ENCODE results near the gene NOL12.

Gene NOL12

GRCh38 chr22:37643225-37643847 is 42.8 kb upstream of the NOL12 start (continued):
- TF ChIP-seq ZNF280D (tag by site-specific recombination; IDR thresholded peaks at IDR 0.05): no peak
- no peak for TF ChIP-seq IKZF3 (tag by site-specific recombination; IDR thresholded peaks at IDR 0.05)
- no peak for TF ChIP-seq ZNF776 (tag by site-specific recombination; IDR thresholded peaks at IDR 0.05; ENCODE audit: borderline replicate concordance)
- no peak for TF ChIP-seq BCL6B (tag by site-specific recombination; IDR thresholded peaks at IDR 0.05)
- no peak for TF ChIP-seq SETDB1 (IDR thresholded peaks at IDR 0.05; ENCODE audit: insufficient read length, low read length)
- TF ChIP-seq ZBTB11 (tag by site-specific recombination; conservative IDR thresholded peaks at IDR 0.05; ENCODE audit: low read depth): no peak
- TF ChIP-seq ZNF600 (tag by site-specific recombination; IDR thresholded peaks at IDR 0.05): no peak
- TF ChIP-seq OSR2 (tag by site-specific recombination; IDR thresholded peaks at IDR 0.05): no peak
- TF ChIP-seq ZNF623 (tag by site-specific recombination; IDR thresholded peaks at IDR 0.05): no peak
- peak; percentile 96 for TF ChIP-seq ZNF121 (tag by site-specific recombination; IDR thresholded peaks at IDR 0.05)
- no peak for TF ChIP-seq ZNF175 (tag by site-specific recombination; IDR thresholded peaks at IDR 0.05)
- TF ChIP-seq ZNF211 (tag by site-specific recombination; IDR thresholded peaks at IDR 0.05; ENCODE audit: low read depth): no peak
- TF ChIP-seq ZNF23 (tag by site-specific recombination; IDR thresholded peaks at IDR 0.05; ENCODE audit: borderline replicate concordance): no peak
- no peak for TF ChIP-seq ZNF677 (tag by site-specific recombination; IDR thresholded peaks at IDR 0.05)
- no peak for TF ChIP-seq ZNF544 (tag by site-specific recombination; IDR thresholded peaks at IDR 0.05)
- TF ChIP-seq ZNF138 (tag by site-specific recombination; IDR thresholded peaks at IDR 0.05; ENCODE audit: borderline replicate concordance): no peak
- TF ChIP-seq ZNF426 (tag by site-specific recombination; IDR thresholded peaks at IDR 0.05): no peak
- TF ChIP-seq GLIS1 (tag by site-specific recombination; IDR thresholded peaks at IDR 0.05): no peak
- TF ChIP-seq ZNF658 (tag by site-specific recombination; IDR thresholded peaks at IDR 0.05): no peak
- TF ChIP-seq GLIS2 (tag by site-specific recombination; IDR thresholded peaks at IDR 0.05): peak; percentile 7; the same call in 1 of the 2 replicates
- TF ChIP-seq ZNF223 (tag by site-specific recombination; IDR thresholded peaks at IDR 0.05): no peak
- TF ChIP-seq ZNF654 (tag by site-specific recombination; IDR thresholded peaks at IDR 0.05; ENCODE audit: low read depth): peak; percentile 31
- TF ChIP-seq MYNN (tag by site-specific recombination; IDR thresholded peaks at IDR 0.05; ENCODE audit: borderline replicate concordance): no peak
- no peak for TF ChIP-seq KLF7 (tag by site-specific recombination; IDR thresholded peaks at IDR 0.05; ENCODE audit: borderline replicate concordance)
- no peak for TF ChIP-seq ZNF292 (tag by site-specific recombination; IDR thresholded peaks at IDR 0.05; ENCODE audit: borderline replicate concordance, low read depth)
- TF ChIP-seq SCRT1 (tag by site-specific recombination; IDR thresholded peaks at IDR 0.05; ENCODE audit: borderline replicate concordance): no peak
